AG09319 (cell line): ENCODE data around the gene PRPH.
"Not testable (repeated sequence)": the region's sequence is repeated elsewhere in the genome, so short reads cannot be mapped to it uniquely, and the experiment has no call there.

Experiments used
- DNase-seq: peaks from one replicate; pipeline ENCODE4 v3.0.0-alpha.2; 2010; ENCODE audit warnings: low read depth; ENCODE audit errors: extremely low read depth
- CTCF ChIP-seq: IDR thresholded peaks from 2 replicates; pipeline ENCODE4 v1.5.1; 2011; ENCODE audit warnings: low read depth, mild to moderate bottlenecking, inconsistent platforms, low read length, moderate library complexity

Gene PRPH

GRCh38 chr12:49272790-49273725 is 21.9 kb upstream of the PRPH start:
- TF ChIP-seq CTCF: no peak
- DNase-seq: no peak

- DNase-seq: no peak
- no peak for TF ChIP-seq CTCF
Observed at GRCh38 chr12:49273726-49274395, 21.1 kb upstream of the PRPH start.

GRCh38 chr12:49274396-49275069 is 20.4 kb upstream of the PRPH start:
- no peak for TF ChIP-seq CTCF
- DNase-seq: no peak

GRCh38 chr12:49276304-49277290 is 18.4 kb upstream of the PRPH start:
- no peak for DNase-seq
- TF ChIP-seq CTCF: no peak

- DNase-seq: no peak
- TF ChIP-seq CTCF: no peak
Observed at GRCh38 chr12:49277466-49277865, 17.5 kb upstream of the PRPH start.

GRCh38 chr12:49279706-49280159 is 15.2 kb upstream of the PRPH start:
- TF ChIP-seq CTCF: no peak
- no peak for DNase-seq

- not testable (repeated sequence) for DNase-seq
Observed at GRCh38 chr12:49280545-49280944, 14.4 kb upstream of the PRPH start.
